Esophagus muscularis mucosa (tissue), 4 donors: ENCODE results near the gene ARL5C. TPM values are rescaled to one million over a fixed set of nuclear protein-coding genes. Genes with fewer than 3 reads are reported as not detected.

ENCODE experiments used
- DNase-seq: peaks from one replicate; pipeline ENCODE4 v3.0.0-alpha.2; 2017; ENCODE audit errors: extremely low spot score
- H3K27ac ChIP-seq, 4 donors: fragments of 200-600 bp; sonication (generic); replicated peaks in 1 of 4; 1 replicate in 3 of 4; 2 replicates in 1 of 4; pipeline ENCODE4 v1.5.1; 2016 to 2019; ENCODE audit warnings: mild to moderate bottlenecking in 1 of 4
- H3K27me3 ChIP-seq, 4 donors: fragments of 200-600 bp; sonication (generic); one replicate each; pipeline versions ENCODE4 v1.5.1 to v1.6.0; 2016 to 2019
- H3K36me3 ChIP-seq, 4 donors: fragments of 200-600 bp; sonication (generic); one replicate each; pipeline ENCODE4 v1.5.1; 2016 to 2019
- H3K4me1 ChIP-seq, 4 donors: fragments of 200-600 bp; sonication (generic); one replicate each; pipeline ENCODE4 v1.5.1; 2016 to 2019
- H3K4me3 ChIP-seq, 4 donors: fragments of 200-600 bp; sonication (generic); 1 replicate in 2 of 4; 2 replicates in 2 of 4; pipeline ENCODE4 v1.5.1; 2016 to 2019; ENCODE audit warnings: mild to moderate bottlenecking in 4 of 4, moderate library complexity in 1 of 4
- H3K9me3 ChIP-seq, 4 donors: fragments of 200-600 bp; sonication (generic); 1 replicate in 3 of 4; 2 replicates in 1 of 4; pipeline ENCODE4 v1.5.1; 2016 to 2019
- EP300 ChIP-seq: sonication (generic); formaldehyde crosslinking; IDR thresholded peaks from one replicate; pipeline ENCODE4 v1.6.1; 2017; ENCODE audit warnings: antibody characterized with exemption
- POLR2A ChIP-seq: fragments of 450-650 bp; IDR thresholded peaks from one replicate; pipeline ENCODE4 v1.6.1; 2017; ENCODE audit warnings: antibody characterized with exemption, moderate library complexity, mild to moderate bottlenecking, low read depth
- POLR2AphosphoS5 ChIP-seq, 2 donors: sonication (generic); formaldehyde crosslinking; IDR thresholded peaks; one replicate each; pipeline ENCODE4 v1.6.1; 2017; ENCODE audit warnings: antibody characterized with exemption in 2 of 2
- WGBS: methylation state at CpG from one replicate; pipeline ENCODE4 v1.1.5; 2018; 5-methylcytosine and 5-hydroxymethylcytosine counted together
- intact Hi-C: fragments of 100-400 bp; cut with DNase I; formaldehyde crosslinking; loops from one replicate; pipeline ENCODE4 v1.15.1; 2023
- total RNA-seq, 4 donors: library from RNA; depleted of rRNA; stranded (reverse); fragments of >200 nt; gene quantifications; one replicate each; pipeline versions ENCODE4 v1.1.0 to v1.2.1, GENCODE V29; 2016
- TF ChIP-seq, protein P1 (sequence below), 3 experiments: fragments of 200-600 bp in 2 of 3; fragments of 450-650 bp in 1 of 3; sonication (generic) in 2 of 3; IDR thresholded peaks; one replicate each; pipeline ENCODE4 v1.5.1; 2017 to 2019; ENCODE audit warnings: antibody characterized with exemption in 3 of 3, mild to moderate bottlenecking in 2 of 3, moderate library complexity in 1 of 3

ARL5C gene
- total RNA-seq, 4 donors from 2014 or later: 1.7 TPM; not detected in 3

DNA sequence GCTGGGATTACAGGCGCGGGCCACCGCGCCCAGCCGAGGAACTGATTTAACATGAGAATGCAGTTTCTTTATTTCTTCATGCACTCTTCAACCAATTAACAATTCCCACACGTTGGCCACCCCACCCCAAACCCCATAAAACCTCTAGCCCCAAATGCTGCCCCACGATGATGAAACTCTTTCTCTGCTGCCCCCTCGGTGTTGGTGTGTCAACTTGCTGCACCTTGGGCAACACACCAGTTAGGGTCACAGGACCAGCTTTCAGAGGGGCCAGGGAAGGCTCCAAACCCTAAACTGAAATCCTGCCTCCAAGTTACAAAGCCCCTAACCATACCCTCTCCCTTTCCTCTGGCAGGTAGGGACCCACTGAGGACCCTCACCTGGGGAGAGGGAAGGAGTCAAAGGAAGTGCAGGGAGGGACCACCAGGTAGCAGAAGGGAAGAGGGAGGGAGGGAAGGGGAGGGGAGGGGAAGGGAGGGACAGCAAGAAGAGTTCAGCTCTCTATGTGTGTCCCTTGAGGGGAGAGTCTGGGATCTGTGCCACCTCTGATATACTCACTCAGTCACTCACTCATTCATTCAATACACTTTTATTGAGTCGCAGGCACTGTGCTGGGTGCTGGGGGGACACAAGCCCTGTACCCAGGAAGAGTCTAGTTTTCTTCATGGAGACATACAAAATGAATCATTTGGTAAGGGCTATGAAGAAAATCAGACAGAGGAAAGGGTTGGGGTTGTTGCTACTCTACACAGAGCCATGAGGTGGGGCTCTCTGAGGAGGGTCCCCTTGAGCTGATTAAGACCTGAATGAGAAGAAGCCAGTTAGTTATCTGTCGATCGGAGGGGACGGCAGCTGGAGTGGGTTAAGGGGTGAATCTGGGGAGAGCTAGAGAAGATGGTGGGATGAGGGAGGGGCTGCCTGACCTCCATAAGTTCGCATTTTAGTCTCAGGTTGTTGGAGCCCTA, 18.5 kb downstream of the ARL5C start:
- H3K4me3 ChIP-seq: no peak overlapping the region
- no peaks in the 10 kb centered on the region for H3K9me3 ChIP-seq
- 76% methylated on average over 13 of the region's 13 CpGs for WGBS
- peaks cover 0 to 20% (median 6%) of the 10 kb centered on the region in 4 donors for H3K27me3 ChIP-seq
- TF ChIP-seq POLR2A (no peak), EP300 (no peak), POLR2AphosphoS5 (IDR thresholded peaks at IDR 0.05) (no peak)
- TF ChIP-seq, protein P1, sequence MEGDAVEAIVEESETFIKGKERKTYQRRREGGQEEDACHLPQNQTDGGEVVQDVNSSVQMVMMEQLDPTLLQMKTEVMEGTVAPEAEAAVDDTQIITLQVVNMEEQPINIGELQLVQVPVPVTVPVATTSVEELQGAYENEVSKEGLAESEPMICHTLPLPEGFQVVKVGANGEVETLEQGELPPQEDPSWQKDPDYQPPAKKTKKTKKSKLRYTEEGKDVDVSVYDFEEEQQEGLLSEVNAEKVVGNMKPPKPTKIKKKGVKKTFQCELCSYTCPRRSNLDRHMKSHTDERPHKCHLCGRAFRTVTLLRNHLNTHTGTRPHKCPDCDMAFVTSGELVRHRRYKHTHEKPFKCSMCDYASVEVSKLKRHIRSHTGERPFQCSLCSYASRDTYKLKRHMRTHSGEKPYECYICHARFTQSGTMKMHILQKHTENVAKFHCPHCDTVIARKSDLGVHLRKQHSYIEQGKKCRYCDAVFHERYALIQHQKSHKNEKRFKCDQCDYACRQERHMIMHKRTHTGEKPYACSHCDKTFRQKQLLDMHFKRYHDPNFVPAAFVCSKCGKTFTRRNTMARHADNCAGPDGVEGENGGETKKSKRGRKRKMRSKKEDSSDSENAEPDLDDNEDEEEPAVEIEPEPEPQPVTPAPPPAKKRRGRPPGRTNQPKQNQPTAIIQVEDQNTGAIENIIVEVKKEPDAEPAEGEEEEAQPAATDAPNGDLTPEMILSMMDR (IDR thresholded peaks at IDR 0.05): no peak
- intact Hi-C loops: no loop called here
- DNase-seq: no peak
- H3K4me1 ChIP-seq: peaks cover 18 to 47% (median 36%) of the 10 kb centered on the region in 4 donors
- no peaks in the 10 kb centered on the region for H3K36me3 ChIP-seq
- H3K27ac ChIP-seq: peak overlapping the region in 1 of 4 donors; percentile 44

DNA sequence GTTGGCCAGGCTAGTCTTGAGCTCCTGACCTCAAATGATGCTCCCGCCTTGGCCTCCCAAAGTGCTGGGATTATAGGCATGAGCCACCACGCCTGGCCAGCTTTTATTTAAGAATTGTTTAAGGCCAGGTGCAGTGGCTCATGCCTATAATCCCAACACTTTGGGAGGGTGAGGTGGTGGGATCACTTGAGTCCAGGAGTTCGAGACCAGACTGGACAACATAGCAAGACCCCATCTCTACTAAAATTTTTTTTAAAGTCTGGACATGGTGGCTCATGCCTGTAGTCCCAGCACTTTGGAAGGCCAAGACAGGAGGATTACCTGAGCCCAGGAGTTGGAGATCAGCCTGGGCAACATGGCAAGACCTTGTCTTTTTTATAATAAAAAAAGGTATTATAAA, 19.7 kb downstream of the ARL5C start:
- peaks cover 0 to 11% (median 4%) of the 10 kb centered on the region in 4 donors for H3K27me3 ChIP-seq
- H3K27ac ChIP-seq: no peak overlapping the region
- no peak overlapping the region for H3K4me3 ChIP-seq
- intact Hi-C loops: no loop called here
- no peaks in the 10 kb centered on the region for H3K36me3 ChIP-seq
- peaks cover 9 to 35% (median 24%) of the 10 kb centered on the region in 4 donors for H3K4me1 ChIP-seq
- TF ChIP-seq POLR2A: no peak
- TF ChIP-seq POLR2AphosphoS5 (IDR thresholded peaks at IDR 0.05): no peak
- TF ChIP-seq, protein P1 (IDR thresholded peaks at IDR 0.05): no peak
- no peak for TF ChIP-seq EP300
- no peak for DNase-seq
- H3K9me3 ChIP-seq: no peaks in the 10 kb centered on the region
- WGBS: 100% methylated on average over 3 of the region's 3 CpGs

DNA sequence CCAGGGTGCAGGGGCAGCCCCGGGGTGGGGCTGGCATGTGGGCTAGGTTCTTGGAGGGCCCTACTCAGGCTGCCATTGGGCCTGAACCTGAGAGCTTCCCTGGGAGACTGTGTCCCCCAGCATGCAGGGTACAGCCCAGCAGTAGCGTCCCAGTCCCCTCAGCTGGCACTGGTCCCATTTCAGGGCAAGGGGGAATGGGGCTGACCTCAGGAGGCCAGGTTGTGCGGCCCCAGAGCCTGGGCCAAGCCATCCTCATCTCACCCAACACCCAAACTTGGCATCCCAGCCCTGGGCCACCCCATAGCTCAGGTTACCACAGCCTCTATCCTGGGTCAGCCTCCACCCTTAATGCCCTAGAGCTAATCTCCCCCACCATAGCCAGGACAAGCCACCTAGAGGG, 20.8 kb downstream of the ARL5C start:
- Histone ChIP-seq H3K27ac (peak overlapping the region; percentile 38 to 75 (median 70)), H3K36me3 (no peaks in the 10 kb centered on the region), H3K4me3 (no peak overlapping the region), H3K27me3 (no peaks in the 10 kb centered on the region), H3K4me1 (peaks cover 0 to 24% (median 15%) of the 10 kb centered on the region in 4 donors), H3K9me3 (no peaks in the 10 kb centered on the region)
- no peak for TF ChIP-seq POLR2AphosphoS5 (IDR thresholded peaks at IDR 0.05)
- TF ChIP-seq EP300: no peak
- TF ChIP-seq, protein P1 (IDR thresholded peaks at IDR 0.05): no peak
- no peak for TF ChIP-seq POLR2A
- intact Hi-C loops: no loop called here
- no peak for DNase-seq
- WGBS: 92% methylated on average over 2 of the region's 3 CpGs

DNA sequence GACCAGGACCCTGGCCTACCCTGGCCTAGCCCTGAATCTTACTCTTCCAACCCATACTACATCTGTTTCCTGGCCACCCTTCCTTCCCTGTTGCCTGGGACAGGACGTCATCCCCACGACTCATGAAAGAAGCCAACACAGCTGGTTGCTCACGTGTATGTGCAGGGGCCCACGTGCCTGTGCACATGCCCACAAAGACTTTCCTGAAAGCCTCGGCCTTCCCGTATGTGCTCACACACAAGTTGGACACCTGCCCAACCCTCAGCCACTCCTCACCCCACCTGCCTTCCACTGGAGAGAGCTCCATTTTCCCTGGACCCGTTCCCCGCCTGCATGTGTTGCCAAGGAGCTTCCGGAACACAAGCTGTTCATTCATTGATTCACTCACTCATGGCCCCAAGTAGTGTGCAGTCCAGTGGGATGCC, 21.5 kb downstream of the ARL5C start:
- peak; percentile 33 for TF ChIP-seq POLR2A
- no peak for TF ChIP-seq EP300
- TF ChIP-seq POLR2AphosphoS5 (IDR thresholded peaks at IDR 0.05): peak; percentile 46 to 81
- Histone ChIP-seq H3K27ac (peak overlapping the region; percentile 63 to 75 (median 70)), H3K9me3 (no peaks in the 10 kb centered on the region), H3K4me1 (peaks cover 0 to 25% (median 15%) of the 10 kb centered on the region in 4 donors), H3K36me3 (no peaks in the 10 kb centered on the region), H3K4me3 (no peak overlapping the region), H3K27me3 (no peaks in the 10 kb centered on the region)
- DNase-seq: peak; percentile 98
- intact Hi-C loops: no loop called here
- WGBS: 40% methylated on average over 9 of the region's 9 CpGs

DNA sequence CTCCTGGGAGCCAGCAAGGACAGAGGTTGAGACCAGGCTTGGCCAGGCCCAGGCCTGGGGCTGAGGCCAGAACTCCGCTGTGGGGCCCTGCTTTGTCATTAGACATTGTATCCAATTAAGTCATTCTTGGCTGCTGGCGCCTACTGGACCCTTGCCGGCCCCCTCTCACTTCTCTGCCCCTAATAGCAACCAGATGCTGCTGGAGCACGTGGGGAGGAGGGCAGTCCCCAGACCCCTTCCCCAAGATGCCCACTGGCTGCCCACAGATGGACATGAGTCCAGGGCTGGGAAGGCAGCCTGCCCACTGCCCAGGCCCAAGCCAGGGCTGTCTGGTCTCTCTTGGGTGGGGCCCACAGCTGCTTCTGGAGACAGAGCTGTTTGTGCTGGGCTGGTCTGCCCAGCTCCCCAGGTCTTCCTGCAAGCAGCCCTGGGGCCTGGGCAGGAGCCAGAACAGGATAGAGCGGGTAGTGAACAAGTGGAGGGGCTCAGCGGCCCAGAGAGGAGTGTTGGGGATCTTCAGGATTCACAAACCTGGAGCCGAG, 22.3 kb downstream of the ARL5C start:
- Histone ChIP-seq H3K27me3 (no peaks in the 10 kb centered on the region), H3K4me1 (peaks cover 0 to 30% (median 19%) of the 10 kb centered on the region in 4 donors), H3K9me3 (no peaks in the 10 kb centered on the region), H3K4me3 (no peak overlapping the region), H3K36me3 (no peaks in the 10 kb centered on the region), H3K27ac (peak overlapping the region; percentile 63 to 75 (median 70))
- intact Hi-C loops: no loop called here
- 47% methylated on average over 3 of the region's 7 CpGs for WGBS
- DNase-seq: no peak
- TF ChIP-seq POLR2AphosphoS5 (IDR thresholded peaks at IDR 0.05): no peak
- TF ChIP-seq, protein P1 (IDR thresholded peaks at IDR 0.05): no peak
- no peak for TF ChIP-seq EP300
- no peak for TF ChIP-seq POLR2A
